ENCODE measurements around the gene RRN3.
"Not testable (repeated sequence)": the region's sequence is repeated elsewhere in the genome, so short reads cannot be mapped to it uniquely, and the experiment has no call there.

Gene RRN3

GRCh38 chr16:15093955-15094827, at the start of gene RRN3:
TSS of gene RRN3 (minus strand) at chr16:15094272. CDS start at chr16:15094233, 39 bp downstream.
- DNase-seq, result peak; percentile 92 to 93

GRCh38 chr16:15143601-15144091, 49.6 kb upstream of the RRN3 start:
- not testable (repeated sequence) for DNase-seq

- not testable (repeated sequence) for DNase-seq
Observed at GRCh38 chr16:15142891-15143600, 49.0 kb upstream of the RRN3 start.

GRCh38 chr16:15142107-15142890, 48.2 kb upstream of the RRN3 start:
- DNase-seq, result not testable (repeated sequence)

- DNase-seq, result no peak
Observed at GRCh38 chr16:15141586-15141985, 47.5 kb upstream of the RRN3 start.

GRCh38 chr16:15140444-15141365, 46.6 kb upstream of the RRN3 start:
- DNase-seq, result not testable (repeated sequence)

GRCh38 chr16:15137514-15137913, 43.4 kb upstream of the RRN3 start:
- not testable (repeated sequence) for DNase-seq

GRCh38 chr16:15135483-15136360, 41.6 kb upstream of the RRN3 start:
- not testable (repeated sequence) for DNase-seq

GRCh38 chr16:15134752-15135482, 40.8 kb upstream of the RRN3 start:
- DNase-seq, result not testable (repeated sequence)

- DNase-seq, result not testable (repeated sequence)
Observed at GRCh38 chr16:15133554-15133953, 39.5 kb upstream of the RRN3 start.

GRCh38 chr16:15132719-15133428, 38.8 kb upstream of the RRN3 start:
- DNase-seq, result not testable (repeated sequence)

- not testable (repeated sequence) for DNase-seq
Observed at GRCh38 chr16:15130943-15131700, 37.0 kb upstream of the RRN3 start.

GRCh38 chr16:15130256-15130932, 36.3 kb upstream of the RRN3 start:
- DNase-seq, result not testable (repeated sequence)

GRCh38 chr16:15127641-15128425, 33.8 kb upstream of the RRN3 start:
- not testable (repeated sequence) for DNase-seq

- not testable (repeated sequence) for DNase-seq
Observed at GRCh38 chr16:15100372-15100987, 6.4 kb upstream of the RRN3 start.

GRCh38 chr16:15099366-15099909, 5.4 kb upstream of the RRN3 start:
- DNase-seq, result not testable (repeated sequence)
